Neuronal stem cell (in vitro differentiated cells): Measurements from ENCODE around the gene SLC1A5.

Experiments used
- DNase-seq: peaks from one replicate; pipeline ENCODE4 v3.0.0-alpha.2; 2013; ENCODE audit warnings: low spot score
- H2AFZ ChIP-seq: one replicate; pipeline ENCODE4 v1.6.1; 2013; ENCODE audit warnings: mild to moderate bottlenecking, low read length, inconsistent platforms
- H2AK5ac ChIP-seq: 2 replicates; pipeline ENCODE4 v1.6.1; 2013; ENCODE audit warnings: low read depth, mild to moderate bottlenecking, inconsistent platforms, low read length, moderate library complexity, mixed read lengths
- H2BK120ac ChIP-seq: 2 replicates; pipeline ENCODE4 v1.6.1; 2013; ENCODE audit warnings: low read depth, mild to moderate bottlenecking, inconsistent platforms, low read length, moderate library complexity, mixed read lengths
- H2BK12ac ChIP-seq: one replicate; pipeline ENCODE4 v1.6.1; 2013; ENCODE audit warnings: low read length, inconsistent platforms
- H2BK15ac ChIP-seq: 2 replicates; pipeline ENCODE4 v1.6.1; 2013; ENCODE audit warnings: mild to moderate bottlenecking, low read length, inconsistent platforms, mixed read lengths
- H2BK5ac ChIP-seq: one replicate; pipeline ENCODE4 v1.6.1; 2013; ENCODE audit warnings: inconsistent platforms, mild to moderate bottlenecking, low read length, moderate library complexity
- H3K14ac ChIP-seq: one replicate; pipeline ENCODE4 v1.6.1; 2013; ENCODE audit warnings: low read length, inconsistent platforms
- H3K18ac ChIP-seq: 2 replicates; pipeline ENCODE4 v1.6.1; 2013; ENCODE audit warnings: low read length, inconsistent platforms
- H3K23ac ChIP-seq: 2 replicates; pipeline ENCODE4 v1.6.1; 2013; ENCODE audit warnings: low read depth, mild to moderate bottlenecking, mixed read lengths, low read length, inconsistent platforms; ENCODE audit not compliant: poor library complexity
- H3K27ac ChIP-seq: replicated peaks from 3 replicates; pipeline ENCODE4 v1.5.1; 2013; ENCODE audit warnings: low read length, inconsistent platforms
- H3K27me3 ChIP-seq, 3 experiments: 2 replicates each; pipeline ENCODE4 v1.6.1; 2013; ENCODE audit warnings: low read length in 3 of 3, mild to moderate bottlenecking in 2 of 3, inconsistent platforms in 1 of 3, low read depth in 1 of 3, mixed read lengths in 1 of 3, moderate library complexity in 1 of 3; ENCODE audit not compliant: control insufficient read depth in 3 of 3, insufficient read depth in 3 of 3
- H3K36me3 ChIP-seq, 2 donors: replicated peaks in 1 of 2; 2 replicates each; pipeline ENCODE4 v1.6.1; 2013; ENCODE audit warnings: low read length in 2 of 2; ENCODE audit not compliant: control insufficient read depth in 2 of 2, insufficient read depth in 2 of 2
- H3K4ac ChIP-seq: 2 replicates; pipeline ENCODE4 v1.6.1; 2013; ENCODE audit warnings: inconsistent platforms, mild to moderate bottlenecking, low read length, moderate library complexity
- H3K4me1 ChIP-seq, 2 donors: 1 replicate in 1 of 2; 2 replicates in 1 of 2; pipeline ENCODE4 v1.6.1; 2013; ENCODE audit warnings: low read length in 2 of 2, low read depth in 1 of 2; ENCODE audit not compliant: control insufficient read depth in 2 of 2, insufficient read depth in 1 of 2
- H3K4me2 ChIP-seq: one replicate; pipeline ENCODE4 v1.6.1; 2013; ENCODE audit warnings: mild to moderate bottlenecking, low read length, inconsistent platforms; ENCODE audit not compliant: insufficient read depth, poor library complexity, severe bottlenecking
- H3K4me3 ChIP-seq, 2 donors: 2 replicates each; pipeline ENCODE4 v1.5.1; 2013; ENCODE audit warnings: low read length in 2 of 2, mild to moderate bottlenecking in 2 of 2, inconsistent platforms in 1 of 2, moderate library complexity in 1 of 2
- H3K79me1 ChIP-seq: one replicate; pipeline ENCODE4 v1.6.1; 2013; ENCODE audit warnings: low read depth, mild to moderate bottlenecking, inconsistent platforms, low read length, moderate library complexity
- H3K9ac ChIP-seq: one replicate; pipeline ENCODE4 v1.6.1; 2013; ENCODE audit warnings: mild to moderate bottlenecking, low read depth, low read length, inconsistent platforms; ENCODE audit not compliant: poor library complexity
- H3K9me3 ChIP-seq, 2 donors: replicated peaks in 1 of 2; 2 replicates each; pipeline versions ENCODE3 to v1.6.1; 2013; ENCODE audit warnings: low read length in 2 of 2, mild to moderate bottlenecking in 2 of 2, inconsistent platforms in 1 of 2, low read depth in 1 of 2, mixed read lengths in 1 of 2, moderate library complexity in 1 of 2; ENCODE audit not compliant: control insufficient read depth in 2 of 2, insufficient read depth in 1 of 2
- H4K8ac ChIP-seq: one replicate; pipeline ENCODE4 v1.6.1; 2013; ENCODE audit warnings: low read depth, mild to moderate bottlenecking, inconsistent platforms, low read length, moderate library complexity
- H4K91ac ChIP-seq: one replicate; pipeline ENCODE4 v1.6.1; 2013; ENCODE audit warnings: low read length, low read depth, mild to moderate bottlenecking, inconsistent platforms; ENCODE audit not compliant: poor library complexity
- WGBS, 2 donors: extraction: QIAGEN DNeasy Blood & Tissue Kit; methylation state at CpG; one replicate each; pipeline ENCODE4 v1.1.7; 2013; ENCODE audit warnings: missing lambda C conversion rate in 2 of 2, mixed read lengths in 1 of 2; ENCODE audit not compliant: insufficient read length in 2 of 2, insufficient replicate concordance in 1 of 2; ENCODE audit errors: extremely low coverage in 2 of 2; 5-methylcytosine and 5-hydroxymethylcytosine counted together

The SLC1A5 gene

DNA sequence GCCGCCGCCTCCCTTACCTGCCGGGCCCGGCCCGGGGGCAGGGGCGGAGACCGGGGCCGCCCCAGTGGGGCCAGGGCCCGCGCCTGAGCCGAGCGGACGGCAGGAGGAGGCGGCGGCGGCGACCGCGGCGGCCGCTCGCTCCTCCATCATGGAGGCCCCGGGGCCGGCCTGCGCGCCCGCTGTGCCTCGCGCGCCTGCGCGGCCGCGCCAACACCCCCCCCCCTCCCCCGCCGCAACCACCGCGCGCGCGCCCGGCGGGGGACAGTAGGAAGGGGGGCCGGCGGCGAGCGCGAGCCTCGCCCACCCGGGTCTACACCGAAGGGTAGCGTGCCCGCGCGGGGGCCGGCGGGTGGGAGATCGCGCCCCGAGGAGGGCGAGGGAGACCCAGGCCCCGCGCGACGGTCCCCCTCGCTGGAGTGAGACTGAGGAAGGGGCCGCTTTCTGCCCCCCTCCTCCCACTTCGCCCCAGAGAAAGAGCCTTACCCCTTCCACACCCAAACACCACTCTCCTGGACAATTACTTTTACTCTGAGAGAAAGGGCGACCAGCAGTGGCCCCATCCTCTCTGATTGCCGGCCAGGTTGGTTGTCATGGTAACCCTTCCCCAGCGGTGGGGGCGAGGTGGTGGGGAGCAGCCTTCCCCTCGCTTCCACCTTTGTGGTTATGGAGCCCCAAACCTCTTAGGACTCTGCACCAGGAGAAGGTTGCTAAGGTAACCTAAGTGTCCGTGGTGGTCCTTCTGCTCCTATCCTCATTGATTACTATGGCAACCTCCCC is 41.9 kb downstream of the SLC1A5 start, which contains the start of gene STRN4:
Gene STRN4, minus strand, starts transcription at position 170 of the 777 bp plus-strand sequence. Its CDS starts 20 bp downstream, at position 150.
- Histone ChIP-seq H3K9me3 (no peaks in the 10 kb centered on the region), H3K18ac (peak within 1 kb of the TSS; percentile 99), H2BK5ac (peak within 1 kb of the TSS; percentile 98), H2BK120ac (peak within 1 kb of the TSS; percentile 89), H3K79me1 (peaks cover 13% of the 10 kb centered on the region), H3K4me1 (peaks cover 16 to 20% of the 10 kb centered on the region in 2 donors), H2BK15ac (peak within 1 kb of the TSS; percentile 90), H4K8ac (no peak within 1 kb of the TSS), H2AK5ac (peak within 1 kb of the TSS; percentile 92), H3K4me3 (peak within 1 kb of the TSS; percentile 96 to 97), H3K9ac (peak within 1 kb of the TSS; percentile 93), H4K91ac (peak within 1 kb of the TSS; percentile 65), H2AFZ (peak within 1 kb of the TSS; percentile 95), H3K27me3 (no peaks in the 10 kb centered on the region), H3K27ac (peak within 1 kb of the TSS; percentile 78), H3K23ac (peak within 1 kb of the TSS; percentile 83), H3K36me3 (peaks cover 14 to 63% of the 10 kb centered on the region in 2 donors), H2BK12ac (peak within 1 kb of the TSS; percentile 32), H3K4ac (peak within 1 kb of the TSS; percentile 97), H3K4me2 (peak within 1 kb of the TSS; percentile 94), H3K14ac (peak within 1 kb of the TSS; percentile 94)
- WGBS, 2 donors = no CpG with 5 or more reads among the region's 74 CpGs
- DNase-seq = peak; percentile 47

DNA sequence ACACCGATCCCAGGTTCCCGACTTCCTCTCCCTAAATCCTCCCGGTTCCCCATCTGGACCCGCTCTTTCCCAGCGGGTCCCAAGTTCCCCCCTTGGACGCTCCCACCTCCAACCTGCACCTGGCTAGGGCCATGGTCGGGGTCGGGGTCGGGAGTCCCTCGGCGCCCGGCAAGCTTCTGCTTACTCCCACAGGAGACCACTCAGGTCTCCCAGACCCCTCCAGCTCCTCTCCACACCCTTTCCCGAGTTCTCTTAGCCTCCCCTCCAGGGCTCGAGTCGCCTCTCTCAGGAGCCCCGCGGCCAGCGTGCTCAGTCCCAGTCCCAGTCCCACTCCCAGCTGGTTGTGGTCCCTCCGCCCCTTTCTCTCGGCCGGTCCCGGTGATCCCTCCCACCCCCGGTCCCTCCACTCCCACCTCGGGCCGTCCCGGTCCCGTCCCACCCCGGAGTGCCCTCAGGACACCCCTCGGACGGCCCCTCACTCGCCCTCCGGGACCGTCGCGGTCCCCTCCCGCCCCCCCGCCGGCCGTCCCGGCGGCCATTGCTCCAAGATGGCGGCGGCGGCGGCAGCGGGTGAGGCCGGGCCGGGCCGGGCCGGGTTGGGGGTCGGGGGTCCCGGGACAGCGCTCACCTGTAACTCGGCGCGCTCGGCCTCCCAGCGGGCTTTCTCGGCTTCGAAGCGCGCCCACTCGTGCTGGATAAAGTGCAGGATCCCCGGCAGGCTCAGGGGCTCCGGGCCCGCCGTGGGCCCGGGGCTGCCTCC is 42.7 kb downstream of the SLC1A5 start, which contains the start of gene FKRP:
Gene FKRP, plus strand, starts transcription at position 537 of the 760 bp plus-strand sequence. CDS start 9,394 bp downstream, outside the sequence.
- Histone ChIP-seq H3K9ac (peak within 1 kb of the TSS; percentile 93), H3K4me1 (peaks cover 16 to 20% of the 10 kb centered on the region in 2 donors), H3K14ac (peak within 1 kb of the TSS; percentile 94), H3K4me2 (peak within 1 kb of the TSS; percentile 94), H2AFZ (peak within 1 kb of the TSS; percentile 95), H2BK120ac (peak within 1 kb of the TSS; percentile 89), H3K23ac (peak within 1 kb of the TSS; percentile 83), H3K27me3 (no peaks in the 10 kb centered on the region), H3K9me3 (no peaks in the 10 kb centered on the region), H4K8ac (peak within 1 kb of the TSS; percentile 56), H3K4ac (peak within 1 kb of the TSS; percentile 97), H2AK5ac (peak within 1 kb of the TSS; percentile 92), H2BK5ac (peak within 1 kb of the TSS; percentile 98), H2BK12ac (peak within 1 kb of the TSS; percentile 32), H3K27ac (peak within 1 kb of the TSS; percentile 78), H3K4me3 (peak within 1 kb of the TSS; percentile 96 to 97), H2BK15ac (peak within 1 kb of the TSS; percentile 90), H3K36me3 (peaks cover 13 to 66% of the 10 kb centered on the region in 2 donors), H3K79me1 (peaks cover 19% of the 10 kb centered on the region), H4K91ac (peak within 1 kb of the TSS; percentile 65), H3K18ac (peak within 1 kb of the TSS; percentile 99)
- no CpG with 5 or more reads among the region's 68 CpGs for WGBS, 2 donors
- DNase-seq = no peak

DNA sequence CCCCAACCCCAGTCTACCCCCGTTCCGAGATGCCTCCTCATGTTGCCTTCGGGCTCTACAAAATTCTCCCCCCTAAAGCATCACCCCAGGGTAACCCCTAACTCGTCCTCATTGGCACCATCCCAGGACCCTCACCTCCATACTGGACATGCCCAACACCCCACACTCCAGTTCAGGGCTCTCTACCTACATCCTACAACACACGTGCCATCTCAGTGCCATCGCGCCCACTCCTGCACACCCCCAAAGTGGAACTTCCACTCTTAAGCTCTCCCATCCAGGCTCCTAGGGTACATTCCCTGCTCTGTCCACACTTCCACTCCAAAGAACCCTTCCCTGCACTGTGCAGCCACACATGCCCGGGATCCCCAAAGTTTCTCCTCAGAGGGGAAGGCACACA is 43.4 kb downstream of the SLC1A5 start:
- no peak overlapping the region for H2BK12ac ChIP-seq
- H3K9me3 ChIP-seq = no peaks in the 10 kb centered on the region
- peaks cover 23% of the 10 kb centered on the region for H3K79me1 ChIP-seq
- peak overlapping the region; percentile 98 for H2BK5ac ChIP-seq
- H3K18ac ChIP-seq = peak overlapping the region; percentile 96
- peak overlapping the region; percentile 94 for H3K4me2 ChIP-seq
- peak overlapping the region; percentile 55 for H2BK15ac ChIP-seq
- peaks cover 10 to 66% of the 10 kb centered on the region in 2 donors for H3K36me3 ChIP-seq
- peak overlapping the region; percentile 96 to 97 for H3K4me3 ChIP-seq
- peak overlapping the region; percentile 39 for H3K4ac ChIP-seq
- WGBS, 2 donors = no CpG with 5 or more reads among the region's 8 CpGs
- H2AFZ ChIP-seq = no peak overlapping the region
- H4K8ac ChIP-seq = peak overlapping the region; percentile 56
- H3K9ac ChIP-seq = peak overlapping the region; percentile 93
- no peak for DNase-seq
- H3K4me1 ChIP-seq = peaks cover 16 to 20% of the 10 kb centered on the region in 2 donors
- no peaks in the 10 kb centered on the region for H3K27me3 ChIP-seq
- peak overlapping the region; percentile 79 for H2AK5ac ChIP-seq
- peak overlapping the region; percentile 65 for H4K91ac ChIP-seq
- H3K23ac ChIP-seq = peak overlapping the region; percentile 83
- no peak overlapping the region for H2BK120ac ChIP-seq
- H3K27ac ChIP-seq = no peak overlapping the region
- H3K14ac ChIP-seq = peak overlapping the region; percentile 85
